Measurements from ENCODE around the gene WDR27. TPM values are rescaled to one million over a fixed set of nuclear protein-coding genes. Genes with fewer than 3 reads are reported as not detected.

The WDR27 gene
- polyA plus RNA-seq, 2 of the 4 experiments (the other 2 are of a cell fraction) = 18.9 to 36.1 TPM

DNA sequence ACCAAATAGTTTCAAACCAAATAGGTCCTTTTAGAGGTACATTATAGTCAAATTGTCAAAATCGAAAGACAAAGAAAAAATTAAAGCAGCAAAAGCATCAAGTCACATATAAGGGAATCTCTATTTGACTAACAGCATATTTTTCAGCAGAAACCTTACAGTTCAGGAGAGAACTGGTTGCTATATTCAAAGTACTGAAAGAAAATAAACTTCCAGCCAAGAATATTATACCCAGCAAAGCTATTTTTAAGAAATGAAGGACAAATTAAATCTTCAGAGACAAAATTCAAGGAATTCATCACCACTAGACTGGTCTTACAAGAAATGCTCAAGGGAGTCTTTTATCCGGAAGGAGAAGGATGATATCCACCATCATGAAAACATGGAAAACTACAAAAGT, 16.0 kb downstream of the WDR27 start:
- DNase-seq (ENCODE audit: low read depth in 1 of 2, low spot score in 1 of 2) = no peak
- FAIRE-seq = no peak
- ChIA-PET POLR2A (no interaction called here), CTCF (no interaction called here)
- no peak overlapping the region for H3K4me3 ChIP-seq
- TF ChIP-seq CBX8 (IDR thresholded peaks at IDR 0.05) (no peak), RARB (CRISPR knock-in tag; IDR thresholded peaks at IDR 0.05) (no peak)
- 84% methylated on average over 2 of the region's 2 CpGs for WGBS (ENCODE audit: missing lambda C conversion rate)
- no peak overlapping the region for H3K27ac ChIP-seq
- no peak overlapping the region for H3K4me2 ChIP-seq
- ATAC-seq = no peak
- peaks cover 21% of the 10 kb centered on the region; the same call in 2 of the 3 replicates for H3K9me3 ChIP-seq
- H3K4me1 ChIP-seq = 0 out of 3 replicates have a peak, but pooled peaks cover 4% of the 10 kb centered on the region

GRCh38 chr6:169684056-169684455, 17.8 kb downstream of the WDR27 start:
- H3K27ac ChIP-seq = no peak overlapping the region
- FAIRE-seq = no peak
- no peaks in the 10 kb centered on the region for H3K4me1 ChIP-seq
- TF ChIP-seq RARB (CRISPR knock-in tag; IDR thresholded peaks at IDR 0.05) (no peak), MAZ (IDR thresholded peaks at IDR 0.05; ENCODE audit: borderline replicate concordance, low read depth, low read length) (no peak), ZFP36 (IDR thresholded peaks at IDR 0.05; ENCODE audit: borderline replicate concordance, partially characterized antibody) (no peak), PHF8 (IDR thresholded peaks at IDR 0.05; ENCODE audit: borderline replicate concordance, low read depth) (no peak), KDM1A (IDR thresholded peaks at IDR 0.05; ENCODE audit: low read depth) (no peak), JUNB (IDR thresholded peaks at IDR 0.05) (no peak), TFCP2L1 (CRISPR knock-in tag; IDR thresholded peaks at IDR 0.05) (no peak), HOXA7 (CRISPR knock-in tag; IDR thresholded peaks at IDR 0.05) (no peak), GATA3 (IDR thresholded peaks at IDR 0.05; ENCODE audit: borderline replicate concordance) (no peak), FOXS1 (CRISPR knock-in tag; IDR thresholded peaks at IDR 0.05) (no peak), JUN (IDR thresholded peaks at IDR 0.05) (no peak), CEBPB (IDR thresholded peaks at IDR 0.05) (no peak)
- TF ChIP-seq, protein P1, sequence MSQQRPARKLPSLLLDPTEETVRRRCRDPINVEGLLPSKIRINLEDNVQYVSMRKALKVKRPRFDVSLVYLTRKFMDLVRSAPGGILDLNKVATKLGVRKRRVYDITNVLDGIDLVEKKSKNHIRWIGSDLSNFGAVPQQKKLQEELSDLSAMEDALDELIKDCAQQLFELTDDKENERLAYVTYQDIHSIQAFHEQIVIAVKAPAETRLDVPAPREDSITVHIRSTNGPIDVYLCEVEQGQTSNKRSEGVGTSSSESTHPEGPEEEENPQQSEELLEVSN (IDR thresholded peaks at IDR 0.05; ENCODE audit: borderline replicate concordance, low read depth) = no peak
- H3K4me2 ChIP-seq = no peak overlapping the region
- H3K4me3 ChIP-seq = no peak overlapping the region
- 57% methylated on average over 1 of the region's 3 CpGs for WGBS (ENCODE audit: missing lambda C conversion rate)
- peaks cover 23% of the 10 kb centered on the region; the same call in 2 of the 3 replicates for H3K9me3 ChIP-seq
- no peak for DNase-seq (ENCODE audit: low read depth in 1 of 2, low spot score in 1 of 2)
- no peak for ATAC-seq
- ChIA-PET CTCF (interaction anchor here (0.6 kb wide), 1 partner anchor 471 kb away, joined by 4 read pairs; no protein-coding TSS in a partner anchor), POLR2A (no interaction called here)

DNA sequence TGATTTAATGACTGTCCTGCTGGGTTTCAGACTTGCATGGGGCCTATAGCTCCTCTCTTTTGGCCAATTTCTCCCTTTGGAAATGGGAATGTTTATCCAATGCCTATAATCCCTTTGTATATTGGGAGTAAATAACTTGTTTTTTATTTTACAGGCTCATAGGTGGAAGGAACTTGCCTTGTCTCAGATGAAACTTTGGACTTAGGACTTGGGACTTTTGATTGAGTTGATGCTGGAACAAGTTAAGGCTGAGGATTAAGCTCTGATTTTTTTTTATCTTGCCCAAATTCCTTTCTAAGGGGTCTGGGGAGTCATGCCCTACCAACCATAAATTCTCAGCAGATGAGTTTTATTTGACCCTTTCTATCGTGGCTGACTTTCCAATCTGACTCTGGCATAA, 23.5 kb downstream of the WDR27 start:
- peaks cover 9% of the 10 kb centered on the region; the same call in 1 of the 3 replicates for H3K9me3 ChIP-seq
- H3K4me1 ChIP-seq = no peaks in the 10 kb centered on the region
- H3K4me2 ChIP-seq = no peak overlapping the region
- POLR2A ChIA-PET = no interaction called here
- 81% methylated on average over 1 of the region's 1 CpG for WGBS (ENCODE audit: missing lambda C conversion rate)
- no peak overlapping the region for H3K27ac ChIP-seq
- no peak for TF ChIP-seq HES2 (IDR thresholded peaks at IDR 0.05)
- TF ChIP-seq NR3C1 (IDR thresholded peaks at IDR 0.05) = no peak
- TF ChIP-seq EHMT2 (IDR thresholded peaks at IDR 0.05; ENCODE audit: low read depth) = no peak
- TF ChIP-seq KDM5A (IDR thresholded peaks at IDR 0.05) = no peak
- TF ChIP-seq RCOR1 (IDR thresholded peaks at IDR 0.05; ENCODE audit: low read depth, low read length) = no peak
- no peak for TF ChIP-seq CHD2 (IDR thresholded peaks at IDR 0.05; ENCODE audit: low read length, partially characterized antibody)
- TF ChIP-seq ELK1 (IDR thresholded peaks at IDR 0.05; ENCODE audit: low read depth, low read length) = no peak
- TF ChIP-seq JUN (IDR thresholded peaks at IDR 0.05) = no peak
- DNase-seq (ENCODE audit: low read depth in 1 of 2, low spot score in 1 of 2) (no peak), ATAC-seq (no peak), FAIRE-seq (no peak)
- CTCF ChIA-PET = no interaction called here
- H3K4me3 ChIP-seq = no peak overlapping the region

DNA sequence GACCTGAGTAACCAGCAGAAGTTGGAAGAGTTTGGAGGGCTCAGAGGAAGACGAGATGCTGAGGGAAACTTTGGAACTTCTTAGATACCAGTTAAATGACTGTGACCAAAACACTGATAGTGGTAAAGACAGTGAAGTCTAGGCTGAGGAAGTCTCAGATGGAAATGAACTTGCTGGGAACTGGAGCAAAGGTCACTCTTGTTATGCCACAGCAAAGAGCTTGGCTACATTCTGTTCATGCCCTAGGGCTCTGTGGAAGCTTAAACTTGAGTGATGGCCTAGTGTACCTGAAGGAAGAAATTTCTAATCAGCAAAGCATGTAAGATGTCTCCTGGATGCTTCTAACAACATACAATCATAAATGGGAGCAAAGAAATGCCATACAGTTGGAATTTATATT, 24.7 kb downstream of the WDR27 start:
- DNase-seq (ENCODE audit: low read depth in 1 of 2, low spot score in 1 of 2) (no peak), ATAC-seq (no peak), FAIRE-seq (no peak)
- no peaks in the 10 kb centered on the region for H3K4me1 ChIP-seq
- H3K9me3 ChIP-seq = peaks cover 9% of the 10 kb centered on the region; the same call in 1 of the 3 replicates
- no peak overlapping the region for H3K27ac ChIP-seq
- H3K4me3 ChIP-seq = no peak overlapping the region
- no peak for TF ChIP-seq JUN (IDR thresholded peaks at IDR 0.05)
- no peak for TF ChIP-seq HOXB5 (CRISPR knock-in tag; IDR thresholded peaks at IDR 0.05)
- TF ChIP-seq NFE2L2 (conservative IDR thresholded peaks at IDR 0.05; ENCODE audit: low read length) = no peak
- no peak for TF ChIP-seq TFCP2L1 (CRISPR knock-in tag; IDR thresholded peaks at IDR 0.05)
- no peak for TF ChIP-seq GATA3 (IDR thresholded peaks at IDR 0.05; ENCODE audit: borderline replicate concordance)
- TF ChIP-seq CHD4 (IDR thresholded peaks at IDR 0.05; ENCODE audit: borderline replicate concordance) = no peak
- no peak for TF ChIP-seq NR3C1 (IDR thresholded peaks at IDR 0.05)
- TF ChIP-seq HEYL (CRISPR knock-in tag; IDR thresholded peaks at IDR 0.05) = no peak
- 95% methylated on average over 1 of the region's 1 CpG for WGBS (ENCODE audit: missing lambda C conversion rate)
- CTCF ChIA-PET = interaction anchor here (0.9 kb wide), 1 partner anchor 25 kb away, joined by 3 read pairs; no protein-coding TSS in a partner anchor
- POLR2A ChIA-PET = no interaction called here
- no peak overlapping the region for H3K4me2 ChIP-seq
